ENCODE data around the gene NPIPA1.
"Not testable (repeated sequence)": the region's sequence is repeated elsewhere in the genome, so short reads cannot be mapped to it uniquely, and the experiment has no call there.

NPIPA1 gene

DNA sequence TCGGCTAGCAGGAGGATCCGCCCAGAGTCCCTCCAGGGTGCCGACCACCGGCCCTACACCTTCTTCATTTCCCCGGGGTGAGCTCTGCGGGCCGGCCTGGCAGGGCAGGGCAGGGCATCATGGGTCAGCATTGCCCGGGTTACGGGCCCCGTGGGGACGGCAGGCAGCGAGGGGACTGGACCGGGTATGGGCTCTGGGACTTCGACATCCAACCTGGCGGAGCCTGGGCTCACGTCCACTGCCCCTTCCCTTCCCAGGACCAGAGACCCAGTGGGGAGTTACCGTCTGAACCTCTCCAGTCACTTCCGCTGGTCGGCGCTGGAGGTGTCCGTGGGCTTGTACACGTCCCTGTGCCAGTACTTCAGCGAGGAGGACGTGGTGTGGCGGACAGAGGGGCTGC lies 7.0 kb upstream of the NPIPA1 start:
- DNase-seq (ENCODE audit: low read depth in 2 of 2) = not testable (repeated sequence)

DNA sequence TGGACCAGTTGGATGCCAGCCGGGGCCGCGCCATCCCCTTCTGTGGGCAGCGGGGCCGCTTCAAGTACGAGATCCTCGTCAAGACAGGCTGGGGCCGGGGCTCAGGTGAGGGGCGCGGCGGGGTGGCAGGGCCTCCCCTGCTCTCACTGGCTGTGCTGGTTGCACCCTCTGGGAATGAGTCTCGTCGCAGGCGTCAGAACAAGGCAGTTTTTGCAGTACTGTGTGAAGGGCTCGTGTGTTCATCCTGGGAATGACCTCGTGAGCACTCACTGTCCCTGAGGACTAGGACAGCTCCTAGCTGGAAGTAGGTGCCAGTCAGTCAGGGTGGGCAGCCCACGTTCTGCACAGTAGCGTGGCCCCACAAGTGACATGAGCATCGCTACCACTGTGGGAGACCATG lies 6.3 kb upstream of the NPIPA1 start:
- not testable (repeated sequence) for DNase-seq (ENCODE audit: low read depth in 2 of 2)

DNA sequence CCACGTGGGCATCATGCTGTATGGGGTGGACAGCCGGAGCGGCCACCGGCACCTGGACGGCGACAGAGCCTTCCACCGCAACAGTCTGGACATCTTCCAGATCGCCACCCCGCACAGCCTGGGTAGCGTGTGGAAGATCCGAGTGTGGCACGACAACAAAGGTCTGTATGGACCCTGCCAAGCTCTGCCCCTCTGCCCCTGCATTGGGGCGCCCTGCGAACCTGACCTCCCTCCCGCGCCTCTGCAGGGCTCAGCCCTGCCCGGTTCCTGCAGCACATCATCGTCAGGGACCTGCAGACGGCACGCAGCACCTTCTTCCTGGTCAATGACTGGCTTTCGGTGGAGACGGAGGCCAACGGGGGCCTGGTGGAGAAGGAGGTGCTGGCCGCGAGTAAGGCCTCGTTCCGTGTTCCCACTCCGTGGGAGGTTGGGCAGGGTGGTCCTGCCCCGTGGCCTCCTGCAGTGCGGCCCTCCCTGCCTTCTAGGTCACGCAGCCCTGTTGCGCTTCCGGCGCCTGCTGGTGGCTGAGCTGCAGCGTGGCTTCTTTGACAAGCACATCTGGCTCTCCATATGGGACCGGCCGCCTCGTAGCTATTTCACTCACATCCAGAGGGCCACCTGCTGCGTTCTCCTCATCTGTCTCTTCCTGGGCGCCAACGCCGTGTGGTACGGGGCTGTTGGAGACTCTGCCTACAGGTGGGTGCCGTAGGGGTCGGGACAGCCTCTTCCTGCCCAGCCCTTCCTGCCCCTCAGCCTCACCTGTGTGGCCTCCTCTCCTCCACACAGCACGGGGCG lies 4.5 kb upstream of the NPIPA1 start:
- not testable (repeated sequence) for DNase-seq (ENCODE audit: low read depth in 2 of 2)

DNA sequence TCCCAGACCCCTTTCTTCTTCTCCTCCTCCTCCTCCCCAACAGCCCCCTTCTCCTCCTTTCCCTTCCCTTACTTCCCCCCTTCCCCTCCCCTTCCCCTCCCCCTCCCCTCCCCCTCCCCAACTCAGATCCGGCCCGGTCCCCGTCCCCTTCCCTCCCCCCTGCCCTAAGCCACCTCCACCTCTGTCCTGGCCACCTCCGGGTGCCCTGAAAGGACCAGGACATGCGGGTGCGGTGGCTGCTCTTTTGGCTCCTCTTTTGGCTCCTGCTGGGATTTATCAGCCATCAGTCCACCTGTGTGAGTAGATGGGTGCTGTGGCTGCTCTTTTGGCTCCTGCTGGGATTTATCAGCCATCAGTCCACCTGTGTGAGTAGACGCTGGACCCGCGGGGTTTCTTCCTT lies 751 bp downstream of the NPIPA1 start:
- not testable (repeated sequence) for DNase-seq (ENCODE audit: low read depth in 2 of 2)

DNA sequence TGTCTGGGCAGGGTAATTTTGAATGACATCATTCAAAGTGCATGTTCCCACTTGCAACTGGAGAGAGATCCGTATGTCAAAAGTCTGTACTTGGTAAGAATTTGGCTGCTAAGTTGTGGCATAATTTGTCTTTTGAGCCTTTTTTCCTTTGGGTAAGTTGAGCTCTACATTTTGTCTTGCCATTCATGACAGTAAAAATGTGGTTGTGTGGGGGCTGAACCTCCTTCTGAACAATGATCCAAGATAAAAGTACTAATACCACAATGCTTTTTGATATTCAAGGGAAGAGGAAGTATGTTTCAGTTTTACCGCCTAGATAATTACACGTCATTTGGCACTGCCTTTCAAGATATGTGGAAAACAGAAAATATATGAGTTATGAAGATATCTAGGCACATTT lies 5.4 kb downstream of the NPIPA1 start:
- DNase-seq (ENCODE audit: low read depth in 2 of 2) = not testable (repeated sequence)

DNA sequence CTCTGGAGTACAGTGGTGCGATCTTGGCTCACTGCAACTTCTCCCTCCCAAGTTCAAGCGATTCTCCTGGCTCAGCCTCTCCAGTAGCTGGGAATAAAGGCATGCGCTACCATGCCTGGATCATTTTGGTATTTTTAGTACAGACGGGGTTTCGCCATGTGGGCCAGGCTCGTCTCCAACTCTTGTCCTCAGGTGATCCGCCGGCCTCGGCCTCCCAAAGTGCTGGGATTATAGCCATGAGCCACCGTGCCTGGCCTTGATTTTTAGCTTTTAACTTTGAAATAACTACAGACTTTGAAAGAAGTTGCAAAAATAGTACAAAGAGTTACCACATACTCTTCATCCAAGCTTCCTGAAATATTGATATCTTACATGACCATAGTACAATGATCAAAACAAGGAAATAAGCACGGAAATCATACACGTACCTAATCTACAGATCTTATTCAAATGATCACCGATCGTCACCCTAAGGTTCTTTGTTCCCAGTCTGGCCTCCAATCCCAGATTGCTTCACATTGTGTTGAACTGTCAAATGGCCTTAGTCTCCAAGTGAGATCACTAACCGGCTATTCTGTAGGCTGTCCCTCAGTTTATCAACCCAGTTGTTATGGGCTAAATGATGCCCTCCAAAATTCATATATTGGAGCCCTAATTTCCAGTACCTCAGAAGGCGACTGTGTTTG lies 18.4 kb downstream of the NPIPA1 start:
- no peak for DNase-seq (ENCODE audit: low read depth in 2 of 2)

DNA sequence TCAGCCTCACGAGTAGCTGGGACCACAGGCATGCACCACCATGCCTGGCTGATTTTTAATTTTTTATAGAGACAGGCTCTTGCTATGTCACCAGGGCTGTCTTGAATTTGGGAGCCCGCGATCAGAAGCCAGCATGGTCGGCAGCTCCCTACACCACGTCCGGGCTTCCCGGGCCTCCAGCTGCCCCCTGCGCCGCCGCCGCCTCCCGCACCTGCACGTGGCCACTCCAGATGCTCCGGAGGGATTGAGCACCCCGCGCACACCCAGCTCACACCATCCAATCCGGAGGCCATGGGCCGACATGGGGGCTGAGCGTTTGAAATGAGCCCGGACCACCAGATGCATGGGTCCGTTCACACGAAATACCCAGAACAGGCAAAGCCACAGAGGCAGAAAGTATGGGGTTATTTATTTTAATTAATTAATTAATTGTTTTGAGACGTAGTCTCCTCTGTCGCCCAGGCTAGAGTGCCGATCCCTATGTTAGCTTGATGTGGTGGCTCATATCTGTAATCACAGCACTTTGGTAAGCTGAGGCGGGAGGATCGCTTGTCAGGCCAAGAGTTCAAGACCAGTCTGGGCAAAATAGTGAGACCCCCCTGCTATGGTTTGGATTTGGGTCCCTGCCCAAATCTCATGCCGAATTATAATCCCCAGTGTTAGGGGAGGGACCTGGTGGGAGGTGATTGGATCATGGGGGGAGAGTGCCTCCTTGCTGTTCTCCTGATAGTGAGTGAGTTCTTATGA lies 20.5 kb downstream of the NPIPA1 start:
- DNase-seq (ENCODE audit: low read depth in 2 of 2) = no peak

DNA sequence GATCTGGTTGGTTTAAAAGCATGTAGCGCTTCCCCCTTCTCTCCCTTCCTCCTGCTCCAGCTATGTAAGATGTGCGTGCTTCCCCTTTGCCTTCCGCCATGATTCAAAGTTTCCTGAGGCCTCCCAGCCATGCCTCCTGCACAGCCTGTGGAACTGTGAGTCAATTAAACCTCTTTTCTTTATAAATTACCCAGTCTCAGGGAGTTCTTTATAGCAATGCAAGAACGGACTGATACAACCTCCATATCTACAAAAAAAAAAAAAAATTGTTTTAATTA lies 21.0 kb downstream of the NPIPA1 start:
- no peak for DNase-seq (ENCODE audit: low read depth in 2 of 2)

DNA sequence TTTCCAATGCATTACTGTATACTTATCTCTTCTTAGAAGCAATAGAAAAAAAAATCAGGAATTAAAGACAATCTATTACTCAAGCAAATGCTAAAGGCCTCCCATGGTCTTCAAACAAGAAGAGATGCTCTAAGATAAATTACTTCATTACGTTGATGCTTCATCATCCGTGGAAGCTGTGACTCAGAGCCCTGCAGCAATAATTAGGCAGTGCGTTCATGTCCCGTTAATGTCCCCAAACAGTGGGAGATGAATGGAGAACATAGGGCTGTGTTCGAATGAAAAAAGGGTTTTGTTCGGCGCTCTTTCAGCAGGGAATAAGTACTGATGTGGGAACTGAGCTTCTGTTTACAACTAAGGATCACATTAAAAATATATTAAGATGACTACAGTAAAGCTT lies 21.7 kb downstream of the NPIPA1 start:
- no peak for DNase-seq (ENCODE audit: low read depth in 2 of 2)

DNA sequence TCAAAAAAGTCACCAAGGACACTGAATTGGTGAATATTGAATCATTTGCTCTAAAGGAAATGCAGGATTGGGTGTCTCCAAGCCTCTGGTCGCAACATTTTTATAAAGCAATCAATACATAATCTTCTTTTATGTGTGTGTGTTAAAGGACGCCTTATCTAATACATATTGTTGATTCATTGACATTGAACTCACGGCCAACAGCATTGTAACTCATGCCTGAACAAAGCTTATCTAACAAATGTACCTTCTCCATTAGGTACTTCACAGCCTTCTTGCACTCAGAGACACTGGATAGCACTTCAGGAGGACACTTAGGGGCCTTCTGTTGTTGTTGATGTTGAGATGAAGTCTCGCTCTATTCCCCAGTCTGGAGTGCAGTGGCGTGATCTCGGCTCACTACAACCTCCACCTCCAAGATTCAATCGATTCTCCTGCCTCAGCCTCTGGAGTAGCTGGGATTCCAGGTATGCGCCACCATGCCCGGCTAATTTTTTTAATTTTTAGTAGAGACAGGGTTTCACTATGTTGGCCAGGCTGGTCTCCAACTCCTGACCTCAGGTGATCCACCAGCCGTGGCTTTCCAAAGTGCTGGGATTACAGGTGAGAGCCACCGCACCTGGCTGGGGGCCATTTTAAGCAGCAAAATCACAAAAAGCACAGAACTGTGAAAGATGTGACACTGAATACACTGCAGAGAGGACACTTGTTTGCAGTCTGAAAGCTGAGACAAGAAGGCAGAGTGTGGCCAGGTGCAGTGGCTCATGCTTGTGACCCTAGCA lies 24.4 kb downstream of the NPIPA1 start:
- no peak for DNase-seq (ENCODE audit: low read depth in 2 of 2)

DNA sequence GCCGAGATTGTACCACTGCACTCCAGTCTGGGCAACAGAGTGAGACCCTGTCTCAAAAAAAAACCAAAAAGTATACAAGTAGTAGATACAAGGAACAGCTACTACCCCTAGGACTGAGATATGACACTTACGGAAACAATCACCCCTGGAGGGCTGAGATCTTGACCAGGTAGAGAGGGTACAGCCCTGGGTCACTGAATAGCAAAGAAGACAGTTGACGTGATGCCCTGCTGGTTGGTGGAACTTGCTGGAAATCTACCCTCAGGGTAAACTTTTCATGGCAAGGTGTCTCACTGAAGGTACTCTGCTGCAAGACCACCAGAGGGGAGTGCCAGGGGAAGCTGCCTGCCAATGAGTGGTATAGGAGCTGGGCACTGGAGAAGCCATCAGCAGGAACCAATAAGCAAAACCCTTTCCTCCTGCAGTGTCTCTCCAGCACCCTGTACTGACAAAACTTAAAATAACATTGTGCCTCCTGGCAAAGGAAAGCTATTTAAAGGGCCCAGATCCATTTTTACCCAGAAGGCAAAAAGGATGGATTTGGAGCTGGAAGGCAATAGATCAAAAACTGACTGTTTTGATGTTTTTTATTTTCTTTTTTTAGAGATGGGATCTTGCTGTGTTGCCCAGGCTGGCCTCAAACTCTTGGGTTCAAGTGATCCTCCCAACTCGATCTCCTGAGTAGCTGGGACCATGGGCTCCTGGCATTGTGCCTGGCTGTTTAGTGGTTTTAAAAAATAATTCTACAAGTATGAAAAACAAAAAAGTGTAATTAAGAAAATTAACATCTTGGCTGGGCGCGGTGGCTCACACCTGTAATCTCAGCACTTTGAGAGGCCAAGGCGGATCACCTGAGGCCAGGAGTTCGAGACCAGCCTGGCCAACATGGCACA lies 26.3 kb downstream of the NPIPA1 start:
- DNase-seq (ENCODE audit: low read depth in 2 of 2) = no peak

DNA sequence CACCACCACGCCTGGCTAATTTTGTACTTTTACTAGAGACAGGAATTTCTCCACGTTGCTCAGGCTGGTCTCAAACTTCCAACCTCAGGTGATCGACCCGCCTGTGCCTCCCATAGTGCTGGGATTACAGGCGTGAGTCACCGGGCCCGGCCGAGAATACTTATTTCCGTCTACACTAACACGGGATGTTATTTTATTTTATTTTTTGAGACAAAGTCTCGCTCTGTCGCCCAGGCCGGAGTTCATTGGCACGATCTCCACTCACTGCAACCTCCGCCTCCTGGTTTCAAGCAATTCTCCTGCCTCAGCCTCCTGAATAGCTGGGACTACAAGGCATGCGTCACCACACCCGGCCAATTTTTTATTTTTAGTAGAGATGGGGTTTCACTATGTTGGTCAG lies 28.1 kb downstream of the NPIPA1 start:
- DNase-seq (ENCODE audit: low read depth in 2 of 2) = no peak

DNA sequence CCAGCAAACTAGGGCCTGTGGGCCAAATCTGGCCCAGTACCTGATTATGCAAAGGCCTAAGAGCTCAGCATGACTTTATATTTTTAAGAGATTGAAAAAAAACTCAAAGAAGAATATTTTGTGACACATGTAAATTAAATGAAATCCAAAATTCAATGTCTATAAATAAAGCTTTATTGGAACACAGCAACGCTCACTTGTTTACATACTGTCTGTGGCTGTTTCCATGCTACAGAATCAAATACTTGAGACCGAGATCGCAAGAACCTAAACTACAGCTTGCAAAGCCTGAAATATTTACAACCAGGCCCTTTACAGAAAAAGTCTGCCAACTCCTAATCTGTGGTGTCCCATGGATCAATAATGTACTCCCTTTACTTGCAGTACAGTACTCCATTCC lies 32.6 kb downstream of the NPIPA1 start:
- DNase-seq (ENCODE audit: low read depth in 2 of 2) = not testable (repeated sequence)

DNA sequence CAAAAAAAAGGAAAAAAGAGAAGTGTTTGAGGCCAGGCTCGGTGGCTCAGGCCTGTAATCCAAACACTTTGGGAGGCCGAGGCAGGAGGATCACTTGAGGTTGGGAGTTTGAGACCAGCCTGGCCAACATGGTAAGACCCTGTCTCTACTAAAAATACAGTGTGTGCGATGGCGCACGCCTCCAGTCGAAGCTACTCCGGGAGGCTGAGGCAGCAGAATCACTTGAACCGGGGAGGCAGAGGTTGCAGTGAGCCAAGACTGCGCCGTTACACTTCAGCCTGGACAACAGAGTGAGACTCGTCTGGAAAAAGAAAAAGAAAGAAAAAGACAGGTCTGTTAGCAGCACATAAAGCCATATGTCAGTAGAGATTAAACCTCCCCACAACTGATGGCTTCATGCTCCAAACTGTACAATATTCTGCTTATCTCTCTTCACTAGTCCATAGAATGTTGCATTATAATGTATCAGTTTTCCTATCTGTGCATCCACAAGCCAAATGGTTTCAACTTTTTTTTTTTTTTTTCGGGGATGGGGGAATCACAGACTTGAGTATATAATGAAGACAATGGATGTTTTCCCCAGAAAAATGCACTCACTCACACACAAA lies 34.5 kb downstream of the NPIPA1 start:
- DNase-seq (ENCODE audit: low read depth in 2 of 2) = not testable (repeated sequence)

DNA sequence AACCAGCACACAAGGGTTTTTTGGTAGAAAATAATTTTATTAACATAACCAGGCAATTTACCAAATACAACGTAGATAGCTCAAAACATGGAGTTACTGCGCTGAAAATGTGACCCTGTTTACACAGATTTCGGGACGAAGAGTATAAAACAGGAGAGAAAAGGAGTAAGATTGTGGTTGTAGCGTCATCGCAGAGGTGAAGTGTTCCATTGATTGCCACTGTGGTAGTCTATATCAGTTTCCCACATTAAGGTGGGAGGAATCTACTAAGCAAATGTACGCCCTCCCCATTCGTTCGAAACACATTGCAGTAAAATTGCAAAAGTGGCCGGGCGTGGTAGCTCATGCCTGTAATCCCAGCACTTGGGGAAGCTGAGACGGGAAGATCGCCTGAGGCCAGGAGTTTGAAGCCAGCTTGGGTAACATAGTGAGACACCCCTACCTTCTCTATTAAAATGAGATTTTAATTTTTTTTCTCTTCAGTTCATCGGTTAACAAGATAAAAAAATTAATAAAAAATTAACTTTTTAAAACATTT lies 36.6 kb downstream of the NPIPA1 start:
- not testable (repeated sequence) for DNase-seq (ENCODE audit: low read depth in 2 of 2)

DNA sequence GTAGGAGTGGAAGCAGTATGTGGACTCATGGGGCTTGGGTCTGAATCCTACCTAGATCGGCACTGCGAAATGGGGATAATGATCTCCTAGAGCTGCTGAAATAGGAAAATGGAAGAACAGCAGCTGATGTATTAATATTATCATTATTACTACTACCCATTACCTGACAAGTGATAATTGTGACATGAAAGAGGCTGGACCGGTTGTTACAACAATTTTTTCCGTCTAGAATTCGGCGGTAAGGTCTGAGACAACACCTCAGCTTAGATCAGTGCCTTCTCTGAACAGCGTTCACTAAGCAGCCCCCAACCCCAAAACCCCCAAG lies 37.0 kb downstream of the NPIPA1 start:
- not testable (repeated sequence) for DNase-seq (ENCODE audit: low read depth in 2 of 2)

DNA sequence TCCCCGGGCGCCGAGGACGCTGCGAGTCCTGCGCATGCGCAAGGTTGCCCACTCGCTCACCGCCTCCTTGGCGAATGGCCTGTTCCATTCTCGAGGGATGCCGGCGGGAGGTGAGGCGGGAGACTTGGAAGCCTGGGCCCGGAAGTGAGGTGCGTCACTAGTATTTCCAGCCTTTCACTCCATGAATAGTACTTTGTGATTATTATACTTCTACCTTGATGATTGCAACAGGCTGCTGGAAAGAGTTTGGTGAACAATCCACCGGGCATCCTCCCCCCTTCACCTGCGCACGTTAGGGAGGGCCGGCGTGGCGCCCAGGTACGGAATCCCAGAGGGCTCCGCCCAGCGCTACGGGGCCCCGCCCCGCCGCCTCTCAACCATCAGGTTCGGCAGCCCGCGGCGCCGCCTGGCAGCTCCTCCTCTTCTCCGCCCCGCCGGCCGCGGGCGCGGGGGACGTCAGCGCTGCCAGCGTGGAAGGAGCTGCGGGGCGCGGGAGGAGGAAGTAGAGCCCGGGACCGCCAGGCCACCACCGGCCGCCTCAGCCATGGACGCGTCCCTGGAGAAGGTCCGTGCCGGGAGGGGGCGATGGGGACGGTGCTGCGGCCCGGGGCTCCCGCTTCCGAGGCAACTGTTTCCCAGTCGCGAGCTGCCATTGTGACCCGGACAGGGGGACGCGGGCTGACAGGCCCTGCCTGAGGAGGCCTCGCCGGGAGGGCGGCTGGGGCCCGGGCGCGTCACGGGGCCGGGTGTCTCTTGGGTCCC lies 37.6 kb downstream of the NPIPA1 start, which contains the start of gene PDXDC1:
Gene PDXDC1, plus strand, starts transcription at position 371 of the 762 bp plus-strand sequence. Its CDS starts 174 bp downstream, at position 545.
- peak; percentile 98 to 99 for DNase-seq (ENCODE audit: low read depth in 2 of 2)

DNA sequence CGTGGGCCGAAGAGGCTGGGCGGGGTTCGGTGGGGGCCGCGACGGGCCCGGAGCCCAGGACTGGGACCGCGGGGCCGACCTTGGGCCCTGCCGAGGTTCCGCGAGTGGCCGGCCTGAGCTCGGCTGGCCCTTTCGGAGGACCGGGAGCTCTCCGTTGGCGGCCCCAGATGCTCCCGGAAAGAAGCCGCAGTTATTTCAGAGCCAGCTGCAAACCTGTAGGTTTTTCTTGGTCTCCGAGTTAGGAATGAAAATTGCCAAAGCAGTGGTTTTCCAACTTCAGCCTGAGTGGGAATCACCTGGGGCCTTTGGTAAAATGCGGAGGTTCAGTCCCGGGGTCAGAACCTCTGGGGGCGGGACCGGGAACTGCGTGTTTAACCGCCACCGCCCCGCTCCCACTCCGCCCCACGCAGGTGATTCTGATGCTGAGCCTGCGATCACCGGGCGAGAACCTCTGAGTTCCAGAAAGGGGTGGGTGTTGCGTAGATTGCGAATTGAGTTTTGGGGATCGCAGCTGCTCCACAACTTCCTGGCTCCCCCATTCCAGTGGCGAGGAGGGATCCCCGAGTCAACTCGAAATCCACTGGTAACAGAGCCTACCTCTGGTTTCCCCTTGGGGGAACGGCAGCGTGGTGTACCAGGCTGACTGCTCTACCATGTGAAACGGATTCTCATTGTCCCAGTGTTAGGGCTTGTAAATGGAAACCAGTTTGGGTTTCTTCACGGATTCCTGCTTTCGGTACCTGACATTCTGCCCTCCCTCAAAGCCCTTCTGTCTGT lies 38.4 kb downstream of the NPIPA1 start:
- peak; percentile 15 to 41 for DNase-seq (ENCODE audit: low read depth in 2 of 2)

All from stimulated activated CD8-positive, alpha-beta memory T cell treated with anti-CD3 and anti-CD28 coated beads, Interleukin-15, amount 100 ng/mL, for 48 hours (primary cell).